Amniotic stem cell (primary cell): ENCODE results near the gene HES2.
"Not testable (repeated sequence)": the region's sequence is repeated elsewhere in the genome, so short reads cannot be mapped to it uniquely, and the experiment has no call there.

Experiments used
- DNase-seq: peaks from one replicate; lab custom pipeline; 2025; lab: John Stamatoyannopoulos, UW

Gene HES2

GRCh38 chr1:6419804-6420453, at the start of gene HES2:
HES2 (minus strand) TSS chr1:6419919; CDS start chr1:6419820, 99 bp downstream.
- DNase-seq: no peak

- no peak for DNase-seq
Measured at GRCh38 chr1:6468729-6469461, 49.2 kb upstream of the HES2 start.

GRCh38 chr1:6467744-6468688, 48.3 kb upstream of the HES2 start:
- DNase-seq: no peak

GRCh38 chr1:6467224-6467623, 47.5 kb upstream of the HES2 start:
- no peak for DNase-seq

- DNase-seq: no peak
Measured at GRCh38 chr1:6466751-6467150, 47.0 kb upstream of the HES2 start.

GRCh38 chr1:6466023-6466422, 46.3 kb upstream of the HES2 start, which contains the start of gene TNFRSF25:
TNFRSF25 (minus strand) TSS chr1:6466173; CDS start chr1:6466107, 66 bp downstream.
- no peak for DNase-seq

GRCh38 chr1:6465461-6466005, 45.8 kb upstream of the HES2 start:
- no peak for DNase-seq

- DNase-seq: no peak
Measured at GRCh38 chr1:6464915-6465314, 45.2 kb upstream of the HES2 start.

GRCh38 chr1:6464514-6464836, 44.8 kb upstream of the HES2 start:
- no peak for DNase-seq

GRCh38 chr1:6463120-6463412, 43.3 kb upstream of the HES2 start:
- no peak for DNase-seq

GRCh38 chr1:6462412-6463119, 42.8 kb upstream of the HES2 start:
- no peak for DNase-seq

GRCh38 chr1:6461538-6462411, 42.1 kb upstream of the HES2 start:
- DNase-seq: no peak

GRCh38 chr1:6461051-6461530, 41.4 kb upstream of the HES2 start:
- no peak for DNase-seq

- no peak for DNase-seq
Measured at GRCh38 chr1:6460301-6461050, 40.8 kb upstream of the HES2 start.

- no peak for DNase-seq
Measured at GRCh38 chr1:6459850-6460265, 40.1 kb upstream of the HES2 start.

- DNase-seq: no peak
Measured at GRCh38 chr1:6456800-6457466, 37.2 kb upstream of the HES2 start.

- not testable (repeated sequence) for DNase-seq
Measured at GRCh38 chr1:6455752-6456520, 36.2 kb upstream of the HES2 start.
